Loucy (cell line): ENCODE results near the gene TMTC2.

Experiments
- EZH2phosphoT487 ChIP-seq: fragments of 200-600 bp; IDR thresholded peaks from 2 replicates; pipeline ENCODE4 v1.6.1; 2018; ENCODE audit warnings: antibody characterized with exemption, mild to moderate bottlenecking, moderate library complexity, borderline replicate concordance
- TF ChIP-seq, protein P1 (sequence below): fragments of 200-600 bp; sonication (generic); conservative IDR thresholded peaks from 2 replicates; pipeline ENCODE4 v1.5.1; 2014; ENCODE audit warnings: mild to moderate bottlenecking, antibody characterized with exemption, low read length

DNA sequence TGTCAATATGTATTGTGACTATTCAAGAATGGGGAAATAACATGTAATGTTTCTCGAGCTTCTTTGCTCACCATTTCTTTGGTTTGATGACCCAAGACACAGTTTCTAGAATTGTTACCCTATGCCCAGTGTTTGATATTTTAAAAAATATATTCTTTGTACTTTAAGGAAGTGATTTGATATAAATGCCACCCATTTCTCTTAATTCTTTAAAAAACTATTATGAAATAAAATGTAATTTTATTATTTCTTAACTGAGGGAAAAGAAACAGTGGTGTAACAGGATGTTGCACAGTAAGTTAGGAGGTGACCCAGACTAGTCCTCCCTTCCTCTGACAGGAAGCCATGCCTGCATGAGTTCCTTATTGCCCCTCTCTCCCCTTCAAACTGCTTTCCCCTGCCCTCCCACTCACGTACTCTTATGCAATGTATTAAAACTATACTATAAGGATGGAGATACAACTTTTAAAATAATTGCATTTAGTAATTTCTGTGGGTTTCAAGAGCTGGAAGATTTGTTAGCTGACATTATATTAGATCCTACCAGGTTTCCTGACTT is 279.4 kb downstream of the TMTC2 start:
- TF ChIP-seq, protein P1, sequence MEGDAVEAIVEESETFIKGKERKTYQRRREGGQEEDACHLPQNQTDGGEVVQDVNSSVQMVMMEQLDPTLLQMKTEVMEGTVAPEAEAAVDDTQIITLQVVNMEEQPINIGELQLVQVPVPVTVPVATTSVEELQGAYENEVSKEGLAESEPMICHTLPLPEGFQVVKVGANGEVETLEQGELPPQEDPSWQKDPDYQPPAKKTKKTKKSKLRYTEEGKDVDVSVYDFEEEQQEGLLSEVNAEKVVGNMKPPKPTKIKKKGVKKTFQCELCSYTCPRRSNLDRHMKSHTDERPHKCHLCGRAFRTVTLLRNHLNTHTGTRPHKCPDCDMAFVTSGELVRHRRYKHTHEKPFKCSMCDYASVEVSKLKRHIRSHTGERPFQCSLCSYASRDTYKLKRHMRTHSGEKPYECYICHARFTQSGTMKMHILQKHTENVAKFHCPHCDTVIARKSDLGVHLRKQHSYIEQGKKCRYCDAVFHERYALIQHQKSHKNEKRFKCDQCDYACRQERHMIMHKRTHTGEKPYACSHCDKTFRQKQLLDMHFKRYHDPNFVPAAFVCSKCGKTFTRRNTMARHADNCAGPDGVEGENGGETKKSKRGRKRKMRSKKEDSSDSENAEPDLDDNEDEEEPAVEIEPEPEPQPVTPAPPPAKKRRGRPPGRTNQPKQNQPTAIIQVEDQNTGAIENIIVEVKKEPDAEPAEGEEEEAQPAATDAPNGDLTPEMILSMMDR: no peak
- TF ChIP-seq EZH2phosphoT487: no peak
